HG02763 (cell line): ENCODE results near the gene GRM7.

Experiments used
- ATAC-seq: cut with Tn5 transposase; IDR thresholded peaks from one replicate; pipeline ENCODE4 v1.9.1; 2021; ENCODE audit warnings: mild to moderate bottlenecking, moderate library complexity; ENCODE audit not compliant: unreplicated experiment

The GRM7 gene

DNA sequence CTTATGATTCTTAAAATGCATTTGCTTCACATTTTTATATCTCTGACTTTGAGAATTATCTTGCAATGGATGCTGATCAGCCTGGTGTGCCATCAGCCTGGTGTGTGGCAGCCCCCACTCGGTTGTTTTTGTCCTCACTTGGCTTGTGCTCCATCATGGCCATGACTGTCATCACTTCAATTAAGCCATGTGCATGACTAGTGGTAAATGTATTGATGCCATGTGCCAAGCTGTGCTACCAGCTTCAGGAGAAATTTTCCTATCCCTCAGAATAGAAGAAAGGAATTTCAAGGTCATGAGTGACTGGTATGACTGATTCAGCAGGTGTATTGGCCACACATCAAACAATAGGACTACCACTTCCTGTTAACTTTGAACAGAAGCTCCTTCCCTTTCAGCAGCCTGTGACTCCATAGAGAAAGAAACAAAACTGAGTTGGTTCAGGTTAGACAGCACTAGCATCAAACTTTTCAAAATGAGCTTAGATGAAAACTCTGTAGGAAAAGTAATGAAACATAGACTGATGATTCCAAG, 251.7 kb downstream of the GRM7 start:
- ATAC-seq, result no peak

DNA sequence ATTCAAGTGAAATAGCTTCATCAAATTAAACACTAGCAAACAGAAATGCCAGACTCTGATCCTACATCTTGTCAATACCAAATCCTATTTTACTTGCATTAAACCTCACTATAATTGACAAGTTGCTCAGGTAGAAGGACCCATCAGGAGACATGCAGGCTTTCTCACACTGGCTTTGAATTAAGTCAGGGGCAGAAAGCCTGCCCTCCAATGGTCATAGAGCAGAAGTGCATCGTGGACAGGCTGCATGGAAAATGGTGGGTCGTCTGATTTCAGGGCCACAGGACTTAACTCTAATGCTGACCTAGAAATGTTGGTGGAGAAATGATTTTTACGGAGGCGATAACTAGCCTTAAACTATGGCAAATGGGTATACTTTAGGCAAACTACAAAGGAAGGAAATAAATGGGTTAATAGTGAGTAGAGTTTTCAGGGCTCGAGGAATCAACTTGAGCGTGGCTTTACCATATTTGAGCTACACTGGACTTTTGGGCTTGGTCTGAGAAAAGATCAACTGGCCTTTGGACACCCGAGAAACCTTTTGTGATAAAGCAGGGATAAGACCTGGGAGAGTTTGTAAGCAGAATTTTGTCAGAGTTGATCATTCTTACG, 283.9 kb downstream of the GRM7 start:
- no peak for ATAC-seq

DNA sequence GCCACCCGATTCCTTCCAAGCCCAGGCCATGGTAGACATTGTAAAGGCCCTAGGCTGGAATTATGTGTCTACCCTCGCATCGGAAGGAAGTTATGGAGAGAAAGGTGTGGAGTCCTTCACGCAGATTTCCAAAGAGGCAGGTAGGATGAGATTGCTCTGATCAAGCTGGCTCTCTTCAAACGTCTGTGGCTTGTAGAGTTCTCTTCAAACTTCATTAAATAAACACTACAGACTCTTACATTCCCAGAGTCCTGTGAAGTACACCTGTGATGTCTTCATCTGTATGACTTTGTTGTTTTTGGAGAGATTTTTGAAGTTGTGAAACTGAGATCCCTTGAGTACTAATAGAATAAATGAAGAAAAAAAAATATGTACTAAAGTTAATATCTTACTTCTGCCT, 285.6 kb downstream of the GRM7 start:
- no peak for ATAC-seq

DNA sequence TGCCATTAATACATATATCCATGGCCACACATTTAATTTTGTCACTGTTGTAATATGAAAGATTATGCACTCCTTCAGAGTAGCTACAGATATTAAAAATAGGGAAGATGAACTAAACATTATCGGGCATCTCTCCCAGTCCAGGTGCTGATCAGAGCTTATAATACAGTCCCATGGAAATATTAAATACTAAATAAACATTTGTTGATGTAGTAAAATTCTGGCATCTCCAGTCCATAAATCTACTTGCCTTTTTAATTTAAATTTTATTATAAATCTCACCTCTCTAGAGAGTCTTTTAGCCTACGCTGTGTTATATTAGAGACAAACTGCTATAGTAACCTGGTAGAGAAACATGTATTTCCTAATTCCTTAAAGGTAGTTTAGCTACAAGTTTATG, 297.6 kb downstream of the GRM7 start:
- no peak for ATAC-seq

DNA sequence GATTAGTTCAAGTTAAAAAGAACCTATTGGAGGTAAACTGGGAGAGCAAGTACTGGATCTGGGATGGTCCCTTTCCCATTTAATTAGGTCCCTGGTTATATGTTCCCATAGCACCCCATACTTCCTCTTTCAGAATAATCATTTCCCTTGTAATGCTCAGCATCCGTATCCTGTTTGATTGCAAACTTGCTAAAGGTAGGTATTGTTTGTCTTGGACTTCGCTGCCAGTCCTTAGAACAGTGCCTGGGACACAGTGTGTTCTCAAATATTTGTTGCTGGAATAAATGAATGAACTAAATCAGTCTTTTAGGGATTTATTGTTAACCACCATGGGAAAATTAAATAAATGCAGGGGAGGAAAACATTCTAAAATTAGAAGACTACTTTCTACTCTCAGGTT, 299.8 kb downstream of the GRM7 start:
- ATAC-seq, result no peak

DNA sequence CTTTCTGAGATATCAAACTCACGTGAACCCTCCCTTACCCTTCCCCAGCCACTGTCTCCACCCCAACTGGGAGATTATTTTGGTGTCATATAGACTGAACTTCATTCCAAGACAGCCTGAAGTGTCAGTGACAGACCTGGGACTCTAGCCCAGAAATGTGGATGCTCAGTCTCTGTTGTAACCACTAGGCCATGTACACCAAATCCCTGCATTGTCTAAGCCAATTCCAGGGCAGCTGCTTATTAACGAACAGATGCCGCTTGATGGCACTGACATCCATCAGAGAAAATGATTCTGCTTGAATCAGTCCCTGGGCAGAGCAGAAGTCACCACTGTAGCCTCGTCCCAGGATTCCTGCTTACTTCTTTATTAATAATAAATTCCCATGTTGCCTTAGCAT, 305.5 kb downstream of the GRM7 start:
- no peak for ATAC-seq

DNA sequence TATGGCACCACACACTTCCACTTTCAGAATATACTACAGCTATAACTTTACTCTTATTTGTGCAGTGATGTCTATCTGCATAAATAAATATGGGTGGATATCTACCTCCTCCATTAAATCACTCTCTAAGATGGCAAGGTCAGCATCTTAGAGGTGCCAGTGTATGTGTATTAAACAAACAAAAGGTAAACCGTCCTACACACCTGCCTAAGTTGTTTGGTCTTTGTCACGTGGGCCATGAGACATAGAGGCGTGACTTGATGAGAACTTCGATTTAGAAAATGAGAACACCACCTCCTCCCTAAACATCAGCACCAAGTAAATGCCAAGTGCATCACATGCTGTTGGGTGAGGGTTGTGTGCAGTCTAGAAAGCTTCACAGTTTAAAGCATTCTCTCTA, 310.6 kb downstream of the GRM7 start:
- ATAC-seq, result no peak

DNA sequence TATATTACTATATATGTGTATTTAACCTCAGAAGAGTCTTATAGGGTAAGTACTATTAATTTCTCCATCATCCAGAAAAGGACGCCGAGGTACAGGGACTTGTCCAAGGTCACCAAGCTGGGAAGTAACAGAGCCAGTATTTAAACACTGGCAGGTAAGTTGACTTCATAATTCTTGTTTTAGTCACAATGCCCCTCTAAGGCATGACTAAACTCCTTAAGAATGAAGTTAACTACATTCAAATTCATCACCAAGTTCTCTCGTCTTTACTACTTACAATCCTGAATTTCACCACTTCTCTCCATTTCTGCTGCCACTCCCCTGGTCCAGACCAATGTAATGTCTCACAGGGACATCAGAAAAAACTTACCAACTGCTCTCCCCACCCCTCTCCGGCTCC, 312.1 kb downstream of the GRM7 start:
- ATAC-seq, result no peak

DNA sequence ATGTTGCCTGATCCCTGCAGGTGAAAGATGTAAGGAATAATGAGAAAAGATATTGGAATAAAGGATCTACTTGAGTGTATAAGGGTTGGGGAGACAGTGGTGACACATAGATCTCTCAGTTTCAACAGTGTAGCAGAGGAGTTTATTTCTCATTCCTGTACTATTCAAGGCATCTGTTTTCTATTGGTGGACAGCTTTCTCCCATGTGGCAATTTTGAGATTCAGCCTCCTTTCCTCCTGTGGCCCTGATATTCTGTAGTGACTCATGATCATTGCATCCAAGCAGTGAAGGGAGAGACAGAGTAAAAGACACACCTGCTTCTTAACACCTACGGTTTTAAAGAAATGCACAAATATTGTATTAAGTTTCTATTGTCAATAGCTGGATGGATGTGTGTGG, 327.6 kb downstream of the GRM7 start:
- ATAC-seq, result no peak

DNA sequence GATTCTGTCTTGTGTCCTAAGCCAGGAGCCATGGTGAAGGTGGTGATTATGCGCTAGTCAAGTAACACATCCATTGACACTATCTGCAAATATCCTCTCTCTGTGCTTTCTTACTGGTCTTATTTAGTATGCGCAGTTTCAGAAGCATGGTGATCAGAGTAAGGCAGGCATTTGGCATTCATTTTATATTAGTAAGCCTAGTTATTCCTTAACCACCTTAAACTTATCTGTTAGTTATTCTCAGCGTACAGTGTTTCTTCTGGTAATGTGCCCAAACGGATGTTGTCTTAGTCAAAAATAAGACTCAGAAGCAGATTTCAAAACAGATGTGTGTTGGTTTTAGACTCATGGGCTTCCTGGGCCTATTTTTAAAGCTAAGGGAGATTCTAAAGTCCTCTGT, 329.2 kb downstream of the GRM7 start:
- ATAC-seq, result no peak

DNA sequence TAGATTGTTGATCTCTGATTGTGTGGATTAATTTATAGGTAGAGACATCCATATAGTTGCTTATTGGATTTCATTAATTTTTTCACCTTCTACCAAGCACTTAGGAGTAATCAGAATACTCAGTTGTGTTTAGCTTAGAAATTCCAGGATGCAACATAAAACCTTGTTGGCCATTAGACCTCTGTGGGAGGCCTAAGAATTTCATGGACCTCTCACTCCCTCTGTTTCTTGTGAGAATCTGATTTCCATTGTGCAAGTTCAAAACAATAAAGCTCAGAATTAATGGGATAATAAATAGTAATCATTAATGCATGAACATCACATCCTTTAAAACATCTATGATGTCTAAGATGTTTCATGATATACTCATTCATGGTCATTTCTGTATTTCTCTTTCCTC, 332.4 kb downstream of the GRM7 start:
- no peak for ATAC-seq

DNA sequence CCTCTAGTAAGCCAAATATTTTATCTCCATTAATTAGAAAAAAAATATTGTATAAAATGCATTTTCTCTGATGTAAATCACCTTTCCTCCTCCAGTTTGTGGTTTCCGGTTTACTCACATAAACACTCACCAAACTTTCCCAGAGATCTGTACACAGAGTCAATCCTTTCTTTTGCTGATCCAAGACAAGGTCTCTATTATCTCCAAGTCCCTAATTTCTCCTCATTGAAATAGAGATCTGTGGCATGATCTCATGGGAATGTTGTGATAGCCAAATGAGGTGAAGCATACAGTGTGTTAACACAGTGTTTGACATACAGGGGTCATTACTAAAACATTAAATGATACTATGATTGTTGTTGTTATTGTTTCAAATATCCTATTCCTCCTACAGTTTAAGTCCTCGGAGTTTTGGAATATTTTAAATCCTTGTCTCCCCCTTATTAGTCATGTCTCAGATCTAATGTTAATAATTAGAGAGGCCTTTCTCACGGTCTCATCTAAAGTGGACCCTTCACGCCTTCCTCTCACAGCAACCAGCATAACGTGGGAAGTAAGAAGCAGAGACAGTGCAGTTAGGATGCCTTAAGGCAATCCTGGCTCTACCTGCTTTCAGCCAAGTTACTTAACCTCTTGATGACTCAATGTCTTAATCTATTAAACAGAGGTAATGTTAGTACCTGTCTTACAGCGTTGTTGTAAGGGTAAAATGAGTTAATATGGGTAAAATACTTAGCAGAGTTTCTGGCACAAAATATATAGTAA, 333.3 kb downstream of the GRM7 start:
- ATAC-seq, result no peak

DNA sequence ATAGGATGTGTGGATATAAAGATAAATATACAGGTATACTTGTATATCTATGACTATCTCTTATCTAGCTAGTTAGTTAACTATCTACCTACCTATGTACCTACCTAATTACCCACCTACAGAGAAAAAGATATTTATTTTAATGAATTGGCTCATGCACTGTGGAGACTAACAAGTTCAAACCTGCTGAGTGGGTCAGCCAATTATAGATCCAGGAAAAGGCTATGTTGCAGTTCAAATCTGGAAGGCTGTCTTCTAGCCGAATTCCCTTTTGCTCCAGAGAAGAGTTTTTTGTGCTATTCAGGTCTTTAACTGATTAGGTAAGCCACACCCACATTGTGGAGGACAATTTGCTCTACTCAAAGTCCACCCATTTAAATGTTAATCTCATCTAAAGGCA, 335.0 kb downstream of the GRM7 start:
- ATAC-seq, result no peak

DNA sequence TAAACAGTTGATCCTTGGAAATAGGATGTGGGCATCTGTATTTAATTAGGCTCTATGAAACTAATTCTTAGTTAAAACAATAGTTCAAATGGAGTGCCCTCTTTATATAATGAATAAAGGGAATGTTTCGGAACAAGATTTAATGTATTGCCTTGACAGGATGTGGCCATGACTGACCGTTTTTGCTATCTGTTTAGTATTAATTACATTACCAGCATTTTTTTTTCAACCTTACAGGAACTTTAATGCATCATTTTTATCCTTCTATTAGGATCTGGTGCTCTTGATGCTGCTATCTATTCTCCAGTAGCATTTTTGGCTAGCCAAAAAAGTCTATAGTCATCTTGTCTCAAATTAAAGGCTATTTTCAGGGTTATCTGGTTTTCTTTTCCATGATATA, 340.9 kb downstream of the GRM7 start:
- no peak for ATAC-seq

DNA sequence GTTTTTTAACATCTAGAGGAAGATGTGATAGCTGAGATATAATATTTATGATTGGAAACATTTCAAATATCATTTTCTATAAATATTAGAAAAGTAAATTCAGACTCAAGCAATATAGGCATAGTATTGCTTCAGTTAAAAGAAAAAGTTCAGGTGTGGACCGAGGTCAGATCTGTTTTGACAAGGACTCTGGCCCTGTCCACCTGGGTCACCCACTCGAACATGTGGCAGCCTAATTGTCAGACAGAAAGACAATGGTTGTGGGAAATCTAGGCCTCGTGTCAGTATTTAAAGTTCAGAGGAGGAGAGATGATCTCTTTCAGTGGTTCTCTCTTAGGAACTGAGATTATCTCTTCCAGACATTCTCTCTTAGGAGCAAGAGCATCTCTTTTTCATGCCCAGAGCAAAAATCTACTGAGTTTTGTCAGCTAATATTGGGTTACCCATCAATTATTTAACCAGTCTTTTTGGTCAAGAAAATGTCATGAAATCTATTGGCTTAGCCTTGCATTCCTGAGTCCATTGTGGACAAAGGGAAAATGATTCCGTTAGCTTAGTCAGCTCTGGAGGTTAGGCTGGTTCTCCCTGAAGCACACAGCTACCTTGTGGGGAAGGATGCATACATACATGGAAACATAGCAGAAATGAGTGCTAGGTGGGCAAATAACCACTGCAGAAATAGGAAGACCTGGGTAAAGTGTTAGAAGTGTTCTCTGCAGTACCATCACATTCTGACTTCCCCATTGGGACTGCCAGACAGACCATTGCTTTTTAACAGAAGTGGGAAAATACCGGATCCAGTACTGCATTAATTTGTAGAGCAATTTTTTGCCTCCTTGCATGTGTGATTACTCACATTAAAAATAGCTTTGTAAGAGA, 343.3 kb downstream of the GRM7 start:
- ATAC-seq, result peak; percentile 37

DNA sequence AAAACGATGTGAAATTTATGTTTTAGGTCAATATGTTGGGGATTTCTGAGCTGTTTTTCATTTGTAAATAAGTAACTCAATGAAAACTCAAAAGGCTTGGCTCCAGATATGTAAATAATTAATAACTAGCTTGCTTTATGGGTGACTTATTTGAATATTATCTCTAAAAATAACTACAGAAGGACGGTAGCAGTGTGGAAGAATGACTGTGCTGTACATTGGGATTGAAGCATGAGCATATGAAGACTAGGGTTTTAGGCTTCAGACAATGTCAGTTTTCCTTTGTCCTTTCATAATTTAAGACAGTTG, 343.9 kb downstream of the GRM7 start:
- peak; percentile 32 for ATAC-seq

DNA sequence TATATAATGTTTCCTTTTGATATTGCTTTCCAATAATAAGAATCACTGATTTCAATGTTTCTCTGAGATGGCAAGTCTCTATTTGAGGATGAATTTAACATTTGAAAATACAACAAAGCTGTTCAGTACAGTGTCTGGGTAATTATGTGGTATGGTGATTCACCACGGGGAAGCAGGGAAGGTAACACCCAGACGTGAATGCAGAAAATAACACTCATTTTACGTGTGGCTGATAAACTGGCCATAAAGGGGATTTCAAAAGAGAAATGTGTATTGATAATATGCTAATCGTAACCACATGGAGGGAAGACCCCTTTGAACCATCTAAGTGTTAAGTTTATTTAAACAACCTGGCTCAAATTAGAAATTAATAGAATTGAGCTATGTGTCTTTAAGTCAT, 344.6 kb downstream of the GRM7 start:
- ATAC-seq, result peak; percentile 49

DNA sequence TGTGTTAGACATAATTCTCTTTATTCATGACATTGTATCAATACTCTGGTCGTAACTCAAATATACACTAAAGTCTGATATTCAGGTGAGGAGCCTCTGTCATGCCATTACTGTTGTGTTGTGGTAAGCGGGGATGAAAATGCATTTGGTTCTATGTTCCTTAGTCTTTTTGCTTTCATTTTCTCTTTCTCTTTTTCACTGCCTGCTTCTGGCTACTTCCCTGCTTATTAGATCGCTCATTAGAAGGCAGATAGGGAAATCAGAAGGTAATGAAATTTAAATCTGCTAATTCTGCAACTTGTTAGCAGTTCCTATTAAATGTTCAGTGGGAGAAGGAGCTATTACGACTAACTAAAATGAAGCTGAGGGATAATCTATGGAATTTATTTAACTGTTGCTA, 345.0 kb downstream of the GRM7 start:
- ATAC-seq, result peak; percentile 69

DNA sequence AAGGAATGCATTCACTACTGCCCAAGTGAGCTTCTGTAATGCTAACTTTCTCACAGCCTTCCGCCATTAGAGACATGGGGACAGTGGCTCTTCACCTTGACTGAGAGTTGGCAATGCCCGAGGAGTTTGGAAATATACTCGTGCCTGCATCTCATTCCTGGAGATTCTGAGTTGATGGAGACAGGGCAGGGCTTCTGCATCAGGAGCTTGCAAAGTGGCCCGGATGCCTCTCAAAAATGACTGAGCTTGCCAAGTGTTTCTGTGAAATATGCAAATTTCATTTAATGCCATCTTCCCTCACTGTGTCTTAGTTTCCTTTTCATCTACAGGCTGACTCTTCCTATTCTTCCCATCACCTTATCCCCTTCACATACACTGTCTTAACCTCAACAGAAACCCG, 346.2 kb downstream of the GRM7 start:
- no peak for ATAC-seq

DNA sequence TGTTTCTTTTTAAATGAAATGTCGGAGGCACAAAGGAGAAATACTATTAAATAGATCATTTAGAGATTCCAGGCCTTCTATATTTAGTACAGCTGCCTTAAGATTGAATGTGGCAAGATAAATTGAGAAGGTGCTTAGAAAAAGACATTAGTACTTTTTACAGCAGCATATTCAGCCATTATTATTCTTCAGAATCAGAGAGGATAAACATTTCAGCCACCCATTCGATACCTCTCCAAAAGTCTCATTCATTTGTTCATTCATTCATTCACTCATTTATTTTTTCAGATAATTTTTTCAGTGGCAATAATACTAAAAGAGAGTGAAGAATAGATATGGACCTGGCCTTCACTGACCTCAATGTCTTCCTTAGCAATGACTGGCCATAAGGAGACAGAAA, 347.0 kb downstream of the GRM7 start:
- ATAC-seq, result no peak

DNA sequence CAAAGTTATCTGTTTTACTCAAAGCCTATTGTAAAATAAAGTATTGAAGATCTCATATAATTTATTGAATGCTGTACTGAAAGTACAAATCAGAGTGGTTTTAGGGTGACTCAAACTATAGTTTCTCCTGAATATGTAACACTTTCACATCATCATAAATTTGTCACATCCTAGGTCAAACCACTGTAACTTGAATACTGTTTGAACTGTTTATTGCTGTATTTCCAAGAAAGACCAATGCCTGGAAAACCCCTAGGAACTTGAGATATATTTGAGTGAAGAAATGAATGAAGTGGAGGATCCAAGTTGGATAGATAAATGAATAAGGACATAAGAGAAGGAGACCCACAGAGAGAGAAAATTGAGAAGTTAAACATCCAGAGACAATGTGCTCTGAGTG, 348.2 kb downstream of the GRM7 start:
- no peak for ATAC-seq

DNA sequence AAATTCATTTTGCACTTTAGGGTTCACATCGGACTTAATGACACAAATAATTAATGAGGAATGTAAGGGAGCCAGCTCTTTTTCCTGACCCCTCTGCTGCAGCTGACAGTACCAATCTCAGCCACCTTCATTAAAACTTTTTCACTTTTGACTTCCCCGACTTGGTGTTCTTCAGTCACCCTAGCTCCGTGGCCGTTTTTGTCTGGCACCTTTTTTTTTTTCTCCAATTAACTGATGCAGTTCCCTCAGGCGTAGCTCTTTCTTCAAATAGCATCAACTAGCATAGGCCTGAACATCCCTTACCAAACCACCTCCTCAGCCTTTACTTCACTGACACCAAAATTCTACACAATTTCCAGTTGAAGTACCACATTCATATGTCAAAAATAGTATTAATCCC, 350.8 kb downstream of the GRM7 start:
- ATAC-seq, result no peak
